H1 (cell line): ENCODE measurements around the gene UROC1. TPM values are rescaled to one million over a fixed set of nuclear protein-coding genes. Genes with fewer than 3 reads are reported as not detected.

ENCODE experiments used
- CTCF ChIA-PET: fragments of 300-600 bp; sonication (Branson Sonifier 250); formaldehyde crosslinking; loops from one replicate; lab custom pipeline; 2021; ENCODE audit not compliant: partially characterized antibody; lab: Charles Lee
- POLR2A ChIA-PET: fragments of 300-600 bp; sonication (Branson Sonifier 250); formaldehyde crosslinking; loops from one replicate; lab custom pipeline; 2021; ENCODE audit warnings: inconsistent platforms; ENCODE audit not compliant: partially characterized antibody; lab: Charles Lee
- DNase-seq, 2 experiments: peaks; one replicate each; pipeline versions ENCODE4 v3.0.0 to v3.0.0-alpha.2; 2010 to 2022; ENCODE audit warnings: low spot score in 2 of 2, low read depth in 1 of 2, mixed read lengths in 1 of 2
- FAIRE-seq: peaks from 2 replicates; lab custom pipeline; 2011; peaks lifted over from hg19 to GRCh38; lab: Jason Lieb, UNC
- H2AFZ ChIP-seq: 2 replicates; pipeline ENCODE4 v1.8.1; 2012; ENCODE audit warnings: low read length, inconsistent platforms
- H2AK5ac ChIP-seq: 2 replicates; pipeline ENCODE4 v1.6.1; 2013; ENCODE audit warnings: low read depth, low read length
- H2BK120ac ChIP-seq: replicated peaks from 2 replicates; pipeline ENCODE3; 2013; ENCODE audit warnings: low read depth, low read length, inconsistent platforms
- H2BK12ac ChIP-seq: 2 replicates; pipeline ENCODE4 v1.6.1; 2013; ENCODE audit warnings: low read depth, low read length
- H2BK15ac ChIP-seq: 2 replicates; pipeline ENCODE4 v1.6.1; 2013; ENCODE audit warnings: low read length
- H2BK20ac ChIP-seq: 2 replicates; pipeline ENCODE4 v1.6.1; 2013; ENCODE audit warnings: low read length
- H2BK5ac ChIP-seq: 2 replicates; pipeline ENCODE4 v1.6.1; 2013; ENCODE audit warnings: low read depth, low read length
- H3K14ac ChIP-seq: 2 replicates; pipeline ENCODE4 v1.6.1; 2013; ENCODE audit warnings: inconsistent platforms; ENCODE audit not compliant: insufficient read length
- H3K18ac ChIP-seq: 2 replicates; pipeline ENCODE4 v1.6.1; 2013; ENCODE audit warnings: low read length; ENCODE audit errors: extremely low read depth
- H3K23ac ChIP-seq: 2 replicates; pipeline ENCODE4 v1.6.1; 2013; ENCODE audit warnings: inconsistent platforms; ENCODE audit not compliant: insufficient read length
- H3K23me2 ChIP-seq: 2 replicates; pipeline ENCODE4 v1.6.1; 2013; ENCODE audit warnings: low read depth, low read length
- H3K27ac ChIP-seq: 2 replicates; pipeline ENCODE4 v1.6.1; 2011; ENCODE audit warnings: low read depth, low read length, inconsistent platforms
- H3K27me3 ChIP-seq, 4 experiments: replicated peaks in 1 of 4; 1 replicate in 1 of 4; 2 replicates in 3 of 4; pipeline versions ENCODE4 v1.6.1 to v1.8.1; 2011 to 2013; ENCODE audit warnings: low read length in 3 of 4, mild to moderate bottlenecking in 3 of 4, inconsistent platforms in 2 of 4, mixed read lengths in 2 of 4, moderate library complexity in 1 of 4; ENCODE audit not compliant: control insufficient read depth in 3 of 4, insufficient read depth in 3 of 4; ENCODE audit errors: extremely low read depth in 1 of 4
- H3K36me3 ChIP-seq, 4 experiments: 2 replicates each; pipeline versions ENCODE4 v1.6.1 to v1.8.1; 2011 to 2013; ENCODE audit warnings: mild to moderate bottlenecking in 4 of 4, low read length in 3 of 4, moderate library complexity in 2 of 4, control low read depth in 1 of 4, inconsistent platforms in 1 of 4; ENCODE audit not compliant: insufficient read depth in 4 of 4, control insufficient read depth in 2 of 4
- H3K4ac ChIP-seq: replicated peaks from 2 replicates; pipeline ENCODE3; 2013; ENCODE audit warnings: low read length, low read depth, mixed read lengths, inconsistent platforms; ENCODE audit not compliant: insufficient read length
- H3K4me1 ChIP-seq, 4 experiments: replicated peaks in 1 of 4; 1 replicate in 1 of 4; 2 replicates in 3 of 4; pipeline versions ENCODE4 v1.6.1 to v1.8.1; 2011 to 2013; ENCODE audit warnings: low read length in 3 of 4, inconsistent platforms in 2 of 4, mixed read lengths in 1 of 4; ENCODE audit not compliant: insufficient read depth in 4 of 4, control insufficient read depth in 3 of 4
- H3K4me2 ChIP-seq, 2 experiments: 2 replicates each; pipeline versions ENCODE4 v1.6.1 to v1.8.1; 2011 to 2013; ENCODE audit warnings: low read depth in 2 of 2, low read length in 2 of 2, control low read depth in 1 of 2, inconsistent platforms in 1 of 2, mild to moderate bottlenecking in 1 of 2; ENCODE audit not compliant: insufficient read depth in 1 of 2
- H3K4me3 ChIP-seq, 4 experiments: fragments of 200-600, 300-600 bp in 1 of 4; sonication (generic), shearing (Covaris generic), sonication (Bioruptor Twin) in 1 of 4; 2 replicates each; pipeline versions ENCODE4 v1.5.1 to v1.8.1; 2011 to 2016; ENCODE audit warnings: low read length in 4 of 4, low read depth in 3 of 4, control low read depth in 2 of 4, inconsistent platforms in 2 of 4, mild to moderate bottlenecking in 2 of 4, mixed read lengths in 1 of 4, moderate library complexity in 1 of 4; ENCODE audit not compliant: insufficient read depth in 2 of 4; ENCODE audit errors: extremely low read depth in 1 of 4
- H3K56ac ChIP-seq: replicated peaks from 2 replicates; pipeline ENCODE3; 2013; ENCODE audit warnings: low read depth, mild to moderate bottlenecking, mixed read lengths, low read length, inconsistent platforms; ENCODE audit not compliant: insufficient read length
- H3K79me1 ChIP-seq: 2 replicates; pipeline ENCODE4 v1.6.1; 2013; ENCODE audit warnings: low read depth, low read length, control low read depth
- H3K79me2 ChIP-seq, 2 experiments: 2 replicates each; pipeline versions ENCODE4 v1.6.1 to v1.8.1; 2012 to 2013; ENCODE audit warnings: low read length in 2 of 2, mild to moderate bottlenecking in 2 of 2, inconsistent platforms in 1 of 2; ENCODE audit not compliant: insufficient read depth in 2 of 2, control insufficient read depth in 1 of 2
- H3K9ac ChIP-seq, 4 experiments: replicated peaks in 1 of 4; 1 replicate in 1 of 4; 2 replicates in 3 of 4; pipeline versions ENCODE4 v1.6.1 to v1.8.1; 2011 to 2013; ENCODE audit warnings: low read depth in 3 of 4, low read length in 3 of 4, control low read depth in 2 of 4, mild to moderate bottlenecking in 2 of 4, moderate library complexity in 2 of 4, inconsistent platforms in 1 of 4; ENCODE audit errors: extremely low read depth in 1 of 4
- H3K9me3 ChIP-seq, 2 experiments: 2 replicates each; pipeline versions ENCODE4 v1.6.1 to v1.8.1; 2012 to 2013; ENCODE audit warnings: mild to moderate bottlenecking in 2 of 2, moderate library complexity in 2 of 2, control low read depth in 1 of 2, inconsistent platforms in 1 of 2, low read depth in 1 of 2, low read length in 1 of 2, mixed read lengths in 1 of 2; ENCODE audit not compliant: insufficient read depth in 2 of 2
- H4K20me1 ChIP-seq, 2 experiments: replicated peaks in 1 of 2; 2 replicates each; pipeline versions ENCODE3 to v1.8.1; 2011 to 2013; ENCODE audit warnings: inconsistent platforms in 2 of 2, low read length in 2 of 2, mild to moderate bottlenecking in 1 of 2; ENCODE audit not compliant: insufficient read depth in 2 of 2, control insufficient read depth in 1 of 2
- H4K5ac ChIP-seq: 2 replicates; pipeline ENCODE4 v1.6.1; 2013; ENCODE audit warnings: low read length, low read depth, mixed read lengths, inconsistent platforms; ENCODE audit not compliant: insufficient read length
- H4K8ac ChIP-seq: 2 replicates; pipeline ENCODE4 v1.8.0; 2013; ENCODE audit warnings: mild to moderate bottlenecking, moderate library complexity, low read length, inconsistent platforms; ENCODE audit not compliant: insufficient read depth; ENCODE audit errors: extremely low read depth
- H4K91ac ChIP-seq: replicated peaks from 2 replicates; pipeline ENCODE3; 2013; ENCODE audit warnings: low read length, mixed read lengths, inconsistent platforms; ENCODE audit not compliant: insufficient read length
- ATF3 ChIP-seq: IDR thresholded peaks from 2 replicates; pipeline ENCODE4 v1.6.1; 2011; ENCODE audit warnings: low read depth, mild to moderate bottlenecking, low read length; ENCODE audit not compliant: insufficient read depth
- BCL11A ChIP-seq, 2 experiments: IDR thresholded peaks; one replicate each; pipeline ENCODE4 v1.6.1; 2011; ENCODE audit warnings: low read depth in 2 of 2, low read length in 2 of 2, mild to moderate bottlenecking in 2 of 2
- CHD1 ChIP-seq: IDR thresholded peaks from 2 replicates; pipeline ENCODE4 v1.6.1; 2012; ENCODE audit warnings: low read depth, low read length, improper control_type of control experiment
- EZH2 ChIP-seq: fragments of 200-600 bp; sonication (generic); IDR thresholded peaks from 2 replicates; pipeline ENCODE4 v1.7.1; 2012; ENCODE audit warnings: low read depth, mild to moderate bottlenecking, moderate library complexity, low read length, inconsistent platforms; ENCODE audit not compliant: severe bottlenecking
- JUND ChIP-seq: IDR thresholded peaks from 2 replicates; pipeline ENCODE4 v1.6.1; 2011; ENCODE audit warnings: mild to moderate bottlenecking, improper control_type of control experiment, low read length
- KDM1A ChIP-seq: fragments of 200-600, 300-600 bp; sonication (generic); IDR thresholded peaks from 2 replicates; pipeline ENCODE4 v1.7.1; 2016; ENCODE audit warnings: mild to moderate bottlenecking, low read length, borderline replicate concordance
- RFX5 ChIP-seq: IDR thresholded peaks from 2 replicates; pipeline ENCODE4 v1.6.1; 2011; ENCODE audit warnings: low read depth, low read length, improper control_type of control experiment, borderline replicate concordance
- TBP ChIP-seq: IDR thresholded peaks from 2 replicates; pipeline ENCODE4 v1.6.1; 2011; ENCODE audit warnings: low read depth, low read length, improper control_type of control experiment
- WGBS, 2 experiments: shearing (Covaris generic) in 1 of 2; methylation state at CpG; one replicate each; pipeline versions ENCODE4 v1.1.6 to v1.1.7; 2013 to 2015; ENCODE audit warnings: low lambda C conversion rate in 2 of 2, mixed read lengths in 2 of 2, inconsistent platforms in 1 of 2, low coverage in 1 of 2, missing lambda C conversion rate in 1 of 2; ENCODE audit not compliant: insufficient replicate concordance in 2 of 2, insufficient coverage in 1 of 2, insufficient read length in 1 of 2; ENCODE audit errors: extremely low coverage in 1 of 2, missing lambda C conversion rate in 1 of 2; 5-methylcytosine and 5-hydroxymethylcytosine counted together
- polyA plus RNA-seq, 7 experiments: library from polyadenylated mRNA; depleted of rRNA in 3 of 7; stranded (reverse) in 5 of 7; unstranded in 2 of 7; fragments of >200 nt in 5 of 7; fragments of 200-250 nt in 2 of 7; gene quantifications; 1 replicate in 5 of 7; 2 replicates in 1 of 7; 4 replicates in 1 of 7; pipeline versions ENCODE4 v1.2.1 to v1.2.3, GENCODE V29; 2011 to 2013; ENCODE audit warnings: missing spikeins in 2 of 7, mixed read lengths in 2 of 7
- total RNA-seq: library from RNA; stranded (reverse); fragmentation: NEBNext Ultra II Directional; extraction: Animal tissue kit (Norgen Biotek cat#: 25700); gene quantifications from 2 replicates; pipeline ENCODE4 v1.2.1, GENCODE V29; 2021

The UROC1 gene
- total and polyA plus RNA-seq, 2 of the 8 experiments (the other 6 are each of a cell fraction or from before 2014, with no cell fraction given) = 0.03 TPM; not detected in 1

GRCh38 chr3:126435456-126436315 is 81.9 kb downstream of the UROC1 start:
- H4K8ac ChIP-seq = no peak overlapping the region
- no peaks in the 10 kb centered on the region for H3K23me2 ChIP-seq
- H3K23ac ChIP-seq = no peak overlapping the region
- H3K18ac ChIP-seq = no peak overlapping the region
- H4K20me1 ChIP-seq = peaks cover 1 to 4% of the 10 kb centered on the region in 2 experiments
- H3K4me1 ChIP-seq = peaks cover 0 to 6% (median 0%) of the 10 kb centered on the region in 4 experiments; a peak in 2 of 7 replicates
- ChIA-PET POLR2A (interaction anchor here (0.6 to 1.1 kb wide), 2 partner anchors 19 to 437 kb away, joined by 3 to 4 read pairs; no protein-coding TSS in a partner anchor), CTCF (interaction anchor here (0.9 to 2.0 kb wide), 3 partner anchors 22 to 303 kb away, joined by 3 to 5 read pairs (median 4); no protein-coding TSS in a partner anchor)
- no peaks in the 10 kb centered on the region for H3K9me3 ChIP-seq
- H2BK5ac ChIP-seq = no peak overlapping the region
- H3K79me1 ChIP-seq = no peaks in the 10 kb centered on the region; the same call in 1 of the 2 replicates
- H2AK5ac ChIP-seq = no peak overlapping the region
- H3K27me3 ChIP-seq = no peaks in the 10 kb centered on the region
- no peak overlapping the region for H3K56ac ChIP-seq
- no peak overlapping the region for H2BK120ac ChIP-seq
- no peak overlapping the region for H2BK15ac ChIP-seq
- no peaks in the 10 kb centered on the region for H3K79me2 ChIP-seq
- no peak overlapping the region for H3K4me3 ChIP-seq
- no peak overlapping the region for H4K91ac ChIP-seq
- TF ChIP-seq CHD1 = no peak
- no peak for TF ChIP-seq ATF3
- TF ChIP-seq JUND = no peak
- TF ChIP-seq BCL11A (IDR thresholded peaks at IDR 0.05; ENCODE audit: low read depth in 2 of 2, low read length in 2 of 2) = no peak
- no peak for TF ChIP-seq KDM1A
- TF ChIP-seq EZH2 = no peak
- no peak for TF ChIP-seq RFX5
- no peak for TF ChIP-seq TBP
- H2BK12ac ChIP-seq = no peak overlapping the region
- peaks cover 0 to 4% (median 0%) of the 10 kb centered on the region in 4 experiments; a peak in 2 of 8 replicates for H3K36me3 ChIP-seq
- no peak for DNase-seq
- no peak overlapping the region for H3K4ac ChIP-seq
- FAIRE-seq = no peak
- H3K14ac ChIP-seq = no peak overlapping the region
- no peak overlapping the region for H3K4me2 ChIP-seq
- no peak overlapping the region for H3K27ac ChIP-seq
- H2AFZ ChIP-seq = no peak overlapping the region
- H3K9ac ChIP-seq = no peak overlapping the region
- 78% methylated on average over 14 of the region's 14 CpGs; no CpG with 5 or more reads in 1 of the 2 experiments for WGBS, 2 experiments
- H2BK20ac ChIP-seq = no peak overlapping the region
- no peak overlapping the region for H4K5ac ChIP-seq
